ENCODE data around the gene ADAMTS16. TPM values are rescaled to one million over a fixed set of nuclear protein-coding genes. Genes with fewer than 3 reads are reported as not detected.

ADAMTS16 gene, protein sequence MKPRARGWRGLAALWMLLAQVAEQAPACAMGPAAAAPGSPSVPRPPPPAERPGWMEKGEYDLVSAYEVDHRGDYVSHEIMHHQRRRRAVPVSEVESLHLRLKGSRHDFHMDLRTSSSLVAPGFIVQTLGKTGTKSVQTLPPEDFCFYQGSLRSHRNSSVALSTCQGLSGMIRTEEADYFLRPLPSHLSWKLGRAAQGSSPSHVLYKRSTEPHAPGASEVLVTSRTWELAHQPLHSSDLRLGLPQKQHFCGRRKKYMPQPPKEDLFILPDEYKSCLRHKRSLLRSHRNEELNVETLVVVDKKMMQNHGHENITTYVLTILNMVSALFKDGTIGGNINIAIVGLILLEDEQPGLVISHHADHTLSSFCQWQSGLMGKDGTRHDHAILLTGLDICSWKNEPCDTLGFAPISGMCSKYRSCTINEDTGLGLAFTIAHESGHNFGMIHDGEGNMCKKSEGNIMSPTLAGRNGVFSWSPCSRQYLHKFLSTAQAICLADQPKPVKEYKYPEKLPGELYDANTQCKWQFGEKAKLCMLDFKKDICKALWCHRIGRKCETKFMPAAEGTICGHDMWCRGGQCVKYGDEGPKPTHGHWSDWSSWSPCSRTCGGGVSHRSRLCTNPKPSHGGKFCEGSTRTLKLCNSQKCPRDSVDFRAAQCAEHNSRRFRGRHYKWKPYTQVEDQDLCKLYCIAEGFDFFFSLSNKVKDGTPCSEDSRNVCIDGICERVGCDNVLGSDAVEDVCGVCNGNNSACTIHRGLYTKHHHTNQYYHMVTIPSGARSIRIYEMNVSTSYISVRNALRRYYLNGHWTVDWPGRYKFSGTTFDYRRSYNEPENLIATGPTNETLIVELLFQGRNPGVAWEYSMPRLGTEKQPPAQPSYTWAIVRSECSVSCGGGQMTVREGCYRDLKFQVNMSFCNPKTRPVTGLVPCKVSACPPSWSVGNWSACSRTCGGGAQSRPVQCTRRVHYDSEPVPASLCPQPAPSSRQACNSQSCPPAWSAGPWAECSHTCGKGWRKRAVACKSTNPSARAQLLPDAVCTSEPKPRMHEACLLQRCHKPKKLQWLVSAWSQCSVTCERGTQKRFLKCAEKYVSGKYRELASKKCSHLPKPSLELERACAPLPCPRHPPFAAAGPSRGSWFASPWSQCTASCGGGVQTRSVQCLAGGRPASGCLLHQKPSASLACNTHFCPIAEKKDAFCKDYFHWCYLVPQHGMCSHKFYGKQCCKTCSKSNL
- total RNA-seq (1 to 10 TPM; 2.0 to 3.5 (median 2.6) TPM), polyA plus RNA-seq (1 to 10 TPM in 1 of 2 donors, under 1 TPM in 1; 0.42 to 1.1 TPM)

GRCh38 chr5:5139777-5140478 is at the start of gene ADAMTS16:
TSS of gene ADAMTS16 (plus strand) at chr5:5140330. CDS start at chr5:5140468, 138 bp downstream.
- Histone ChIP-seq H3K27ac (no peak within 1 kb of the TSS), H3K4me1 (peaks cover 0 to 5% (median 3%) of the 10 kb centered on the region in 3 donors), H3K27me3 (peaks cover 0 to 13% (median 5%) of the 10 kb centered on the region in 4 donors), H3K36me3 (no peaks in the 10 kb centered on the region), H3K9me3 (no peaks in the 10 kb centered on the region), H3K4me3 (peak within 1 kb of the TSS; percentile 5 to 47 (median 24))
- 1% methylated on average over 28 to 76 of the region's 76 CpGs for WGBS, 2 donors
- TF ChIP-seq, protein P1, sequence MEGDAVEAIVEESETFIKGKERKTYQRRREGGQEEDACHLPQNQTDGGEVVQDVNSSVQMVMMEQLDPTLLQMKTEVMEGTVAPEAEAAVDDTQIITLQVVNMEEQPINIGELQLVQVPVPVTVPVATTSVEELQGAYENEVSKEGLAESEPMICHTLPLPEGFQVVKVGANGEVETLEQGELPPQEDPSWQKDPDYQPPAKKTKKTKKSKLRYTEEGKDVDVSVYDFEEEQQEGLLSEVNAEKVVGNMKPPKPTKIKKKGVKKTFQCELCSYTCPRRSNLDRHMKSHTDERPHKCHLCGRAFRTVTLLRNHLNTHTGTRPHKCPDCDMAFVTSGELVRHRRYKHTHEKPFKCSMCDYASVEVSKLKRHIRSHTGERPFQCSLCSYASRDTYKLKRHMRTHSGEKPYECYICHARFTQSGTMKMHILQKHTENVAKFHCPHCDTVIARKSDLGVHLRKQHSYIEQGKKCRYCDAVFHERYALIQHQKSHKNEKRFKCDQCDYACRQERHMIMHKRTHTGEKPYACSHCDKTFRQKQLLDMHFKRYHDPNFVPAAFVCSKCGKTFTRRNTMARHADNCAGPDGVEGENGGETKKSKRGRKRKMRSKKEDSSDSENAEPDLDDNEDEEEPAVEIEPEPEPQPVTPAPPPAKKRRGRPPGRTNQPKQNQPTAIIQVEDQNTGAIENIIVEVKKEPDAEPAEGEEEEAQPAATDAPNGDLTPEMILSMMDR (IDR thresholded peaks at IDR 0.05): no peak
- ATAC-seq (peak; percentile 50 to 69 (median 55)), FAIRE-seq (no peak), DNase-seq (peak in 4 of 6 donors; percentile 12 to 80 (median 40))
- intact Hi-C loops (cut with DNase I): loop anchor here in 2 of 3 donors (5.0 kb wide), 2 partner anchors 257 to 277 kb away; no protein-coding TSS in a partner anchor

GRCh38 chr5:5092149-5092548 is 48.0 kb upstream of the ADAMTS16 start:
- TF ChIP-seq, protein P1 (IDR thresholded peaks at IDR 0.05): no peak
- 32 to 54% methylated on average over 1 of the region's 1 CpG for WGBS, 2 donors
- FAIRE-seq (no peak), DNase-seq (no peak), ATAC-seq (no peak)
- Histone ChIP-seq H3K4me1 (no peaks in the 10 kb centered on the region), H3K36me3 (no peaks in the 10 kb centered on the region), H3K4me3 (no peak overlapping the region), H3K27me3 (no peaks in the 10 kb centered on the region), H3K27ac (no peak overlapping the region), H3K9me3 (no peaks in the 10 kb centered on the region)
- intact Hi-C loops (cut with DNase I): no loop called here

GRCh38 chr5:5100635-5101034 is 39.5 kb upstream of the ADAMTS16 start:
- no peak for ATAC-seq
- WGBS, 2 donors: 41 to 58% methylated on average over 4 of the region's 4 CpGs
- no peak for DNase-seq
- no peak for FAIRE-seq
- H3K36me3 ChIP-seq: no peaks in the 10 kb centered on the region
- no peak overlapping the region for H3K27ac ChIP-seq
- H3K4me3 ChIP-seq: no peak overlapping the region
- H3K4me1 ChIP-seq: no peaks in the 10 kb centered on the region
- TF ChIP-seq, protein P1 (IDR thresholded peaks at IDR 0.05): no peak
- intact Hi-C loops (cut with DNase I): no loop called here
- no peaks in the 10 kb centered on the region for H3K27me3 ChIP-seq
- H3K9me3 ChIP-seq: no peaks in the 10 kb centered on the region

DNA sequence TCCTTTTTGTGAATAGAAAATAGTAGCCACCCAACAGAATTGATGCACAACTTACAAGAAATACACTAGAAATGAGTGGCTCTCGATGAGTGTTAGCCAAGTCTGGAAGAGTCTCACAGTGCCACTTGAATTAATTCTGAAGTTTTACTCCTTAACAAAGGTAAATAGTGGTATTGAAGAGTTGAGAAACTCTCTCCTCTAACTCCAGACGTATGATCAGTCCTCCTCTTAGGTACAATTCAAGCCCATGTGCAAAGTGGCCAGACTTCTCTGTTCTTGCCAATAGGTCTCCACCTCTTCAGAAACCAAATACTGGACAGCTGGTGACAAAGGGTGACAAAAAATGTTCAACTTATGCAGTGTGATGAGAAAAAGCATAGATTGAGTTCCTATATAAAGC is 38.5 kb upstream of the ADAMTS16 start:
- Histone ChIP-seq H3K36me3 (no peaks in the 10 kb centered on the region), H3K4me1 (no peaks in the 10 kb centered on the region), H3K27me3 (no peaks in the 10 kb centered on the region), H3K4me3 (no peak overlapping the region), H3K27ac (no peak overlapping the region), H3K9me3 (no peaks in the 10 kb centered on the region)
- DNase-seq (no peak), ATAC-seq (no peak), FAIRE-seq (no peak)
- TF ChIP-seq, protein P1 (IDR thresholded peaks at IDR 0.05): no peak
- intact Hi-C loops (cut with DNase I): no loop called here
- WGBS, 2 donors: 33 to 54% methylated on average over 2 of the region's 2 CpGs
